OCI-M2 (cell line): ENCODE data around the gene SCUBE1.
"Not testable (repeated sequence)": the region's sequence is repeated elsewhere in the genome, so short reads cannot be mapped to it uniquely, and the experiment has no call there.

Experiments
- DNase-seq: peaks from one replicate; lab custom pipeline; 2025; ENCODE audit not compliant: unreplicated experiment; lab: John Stamatoyannopoulos, UW

SCUBE1 gene

DNA sequence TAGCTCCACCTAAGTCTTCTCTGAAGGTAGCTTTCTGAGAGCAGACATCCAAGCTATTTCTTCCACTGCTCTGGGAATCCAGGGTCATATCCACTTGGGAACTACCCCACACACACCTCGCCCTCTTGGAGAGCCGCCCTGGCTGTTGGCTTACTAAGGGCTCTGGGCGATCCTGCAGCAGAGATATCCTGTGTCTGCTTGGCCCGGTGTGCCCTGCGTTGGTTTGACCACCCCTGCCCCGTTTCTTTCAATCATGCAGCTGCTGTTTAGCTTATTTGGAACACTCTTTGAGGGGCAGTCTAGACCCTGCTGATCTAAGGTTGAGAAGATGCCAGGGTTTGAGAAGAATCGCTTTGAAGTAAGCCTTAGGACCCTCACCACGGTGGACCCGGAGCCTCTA is 17.4 kb upstream of the SCUBE1 start:
- DNase-seq: no peak

DNA sequence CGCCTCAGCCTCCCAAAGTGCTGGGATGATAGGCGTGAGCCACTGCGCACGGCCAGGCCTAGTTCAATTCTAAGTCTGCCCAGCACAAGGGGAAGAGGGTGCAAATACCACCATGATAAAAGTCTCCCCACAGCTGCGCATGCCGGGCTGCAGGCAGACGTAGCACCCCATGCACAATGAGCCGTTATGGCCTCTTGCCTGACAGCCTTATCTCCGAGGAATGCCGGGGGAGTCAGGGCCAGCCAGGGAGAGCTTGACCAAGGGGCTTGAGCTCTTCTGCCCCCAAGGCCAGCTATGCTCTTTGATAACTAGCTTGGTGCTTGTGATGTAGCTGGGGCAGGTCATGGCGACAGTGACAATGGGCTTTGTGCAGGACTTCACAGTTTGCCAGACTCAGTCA is 13.7 kb upstream of the SCUBE1 start:
- DNase-seq: no peak

DNA sequence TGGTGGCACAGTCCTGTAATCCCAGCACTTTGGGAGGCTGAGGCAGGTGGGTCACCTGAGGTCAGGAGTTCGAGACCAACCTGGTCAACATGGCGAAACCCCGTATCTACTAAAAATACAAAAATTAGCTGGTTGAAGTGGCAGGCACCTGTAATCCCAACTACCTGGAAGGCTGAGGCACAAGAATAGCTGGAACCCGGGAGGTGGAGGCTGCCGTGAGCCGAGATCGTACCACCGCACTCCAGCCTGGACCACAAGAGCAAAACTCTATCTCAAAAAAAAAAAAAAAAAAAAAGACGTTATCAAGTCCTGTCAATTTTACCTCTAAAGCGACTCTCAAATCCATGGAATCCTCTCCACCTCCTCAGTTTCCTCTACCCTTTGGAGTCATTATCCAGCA is 12.5 kb upstream of the SCUBE1 start:
- not testable (repeated sequence) for DNase-seq

DNA sequence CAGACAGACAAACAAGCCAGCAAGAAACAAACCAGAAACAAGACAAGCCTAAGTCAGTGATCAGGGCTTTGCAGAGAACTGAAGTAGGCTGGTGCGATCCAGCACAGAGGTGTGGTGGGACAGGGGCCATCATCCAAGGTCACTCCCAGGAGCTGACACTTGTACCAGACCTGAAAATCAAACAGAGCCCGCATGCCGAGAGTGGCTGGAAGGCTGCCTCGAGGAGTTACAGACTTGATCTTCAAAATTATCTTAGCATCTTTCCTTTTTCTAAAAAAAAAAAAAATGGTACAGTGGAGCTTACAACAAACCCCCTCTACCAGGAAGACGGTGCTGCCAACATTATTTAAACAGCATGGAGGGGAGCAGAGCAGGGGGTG is 8.8 kb upstream of the SCUBE1 start:
- DNase-seq: no peak

- DNase-seq: no peak
Observed at GRCh38 chr22:43349636-43350035, 6.5 kb upstream of the SCUBE1 start.

DNA sequence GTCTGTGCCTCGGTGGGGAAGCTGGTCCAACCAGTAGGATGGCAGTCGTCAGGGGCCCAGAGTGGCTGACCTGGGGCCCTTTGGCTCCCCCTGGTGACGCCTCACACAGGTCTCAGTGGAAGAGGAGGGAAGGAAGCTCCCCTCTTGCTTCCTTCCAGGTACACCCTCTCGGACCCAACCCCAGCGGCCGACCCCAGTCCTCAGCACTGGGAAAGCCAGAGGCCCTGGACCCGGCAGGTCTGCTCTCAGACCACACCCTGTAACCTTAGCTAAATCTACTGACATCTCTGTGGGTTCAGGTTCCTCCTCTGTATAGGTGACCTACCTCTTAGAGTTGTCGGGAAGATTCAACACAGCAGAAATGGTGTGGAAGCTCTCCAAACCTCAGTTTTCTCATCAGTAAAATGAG is 3.4 kb upstream of the SCUBE1 start:
- DNase-seq: no peak

DNA sequence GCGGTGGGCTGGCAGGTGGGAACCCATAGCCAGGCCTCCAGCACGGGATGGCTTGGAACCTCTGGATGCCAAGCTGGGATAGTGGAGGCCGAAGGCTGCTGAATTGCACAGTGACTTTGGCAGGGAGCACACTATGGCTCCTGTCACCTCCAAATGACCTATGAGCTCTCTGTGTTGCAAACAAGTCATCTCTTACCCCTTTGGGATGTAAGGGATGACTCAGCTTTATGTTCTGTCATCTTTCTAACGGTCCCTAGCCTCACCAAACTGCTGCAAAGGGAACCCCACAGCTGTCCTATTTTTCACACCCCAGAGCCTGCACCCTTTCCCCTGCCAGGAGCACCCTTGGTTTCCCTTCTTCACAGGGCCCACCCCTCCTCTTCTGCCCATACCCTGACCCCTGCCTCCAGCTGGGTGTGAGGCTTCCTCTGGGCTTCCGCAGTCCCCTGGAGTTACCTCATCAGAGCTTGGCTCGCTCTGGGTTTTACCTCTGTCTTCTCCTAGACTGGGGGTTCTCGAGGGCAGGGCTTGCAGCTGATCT is 2.7 kb upstream of the SCUBE1 start:
- no peak for DNase-seq

DNA sequence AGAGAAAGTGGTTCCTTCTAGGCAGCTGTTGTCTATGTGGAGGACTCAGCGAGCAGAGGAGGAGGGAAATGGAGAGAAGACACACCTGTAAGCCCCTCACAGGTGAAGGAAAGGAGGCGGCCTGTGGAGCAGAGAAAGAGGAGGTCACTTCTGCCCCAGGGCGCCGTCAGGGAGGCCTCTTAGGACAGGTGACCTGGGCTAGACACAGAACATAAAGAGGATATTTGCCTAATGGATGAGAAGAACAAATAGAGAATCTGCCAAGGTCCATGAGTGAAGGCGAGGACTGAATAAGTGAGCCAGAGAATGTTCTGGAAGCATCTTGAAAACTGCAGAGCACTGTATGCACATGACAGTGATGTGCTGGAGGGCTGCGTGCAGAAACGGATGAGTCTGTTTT is 2.2 kb upstream of the SCUBE1 start:
- DNase-seq: no peak

- no peak for DNase-seq
Observed at GRCh38 chr22:43344520-43344787, 1.3 kb upstream of the SCUBE1 start.

DNA sequence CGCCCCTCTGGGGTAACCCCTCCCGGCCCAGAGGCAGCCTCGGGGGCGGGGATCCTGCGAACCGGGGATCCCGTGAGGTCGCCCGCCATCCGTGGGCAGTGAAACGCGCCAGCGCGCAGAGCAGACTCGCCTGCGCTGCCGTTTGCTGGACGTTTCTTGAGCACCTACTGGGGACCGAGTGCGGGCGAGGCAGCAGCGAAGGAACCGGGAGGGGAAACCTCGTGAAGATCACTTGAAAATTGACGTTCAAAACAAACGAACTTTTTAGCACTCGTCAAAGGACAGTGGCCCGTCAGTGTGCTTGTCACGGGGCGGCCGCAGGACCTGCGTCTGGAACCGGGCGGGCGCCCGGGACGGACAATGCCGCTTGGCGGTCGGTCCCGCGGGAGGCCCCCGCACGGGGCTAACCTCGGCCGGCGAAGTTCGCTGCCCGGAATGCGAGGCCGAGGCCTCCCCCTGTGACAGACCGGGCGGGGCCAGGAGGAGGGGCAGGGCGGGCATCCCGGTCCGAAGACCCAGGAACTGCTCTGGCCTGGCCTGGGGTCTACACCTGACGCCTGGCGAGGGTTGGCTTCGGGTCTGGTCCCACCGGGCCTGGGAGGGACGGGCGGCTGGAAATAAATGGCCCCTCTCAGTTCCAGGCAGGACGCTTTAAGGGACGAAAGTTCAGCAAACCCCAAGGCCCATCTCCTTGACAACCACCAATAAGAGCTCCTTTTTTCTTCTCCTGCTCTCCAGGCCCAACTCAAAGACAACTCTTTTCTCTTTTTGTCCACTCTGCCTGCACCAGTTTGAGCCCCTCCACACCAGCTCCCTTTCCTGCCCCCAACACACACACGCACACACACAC is 723 bp upstream of the SCUBE1 start:
- no peak for DNase-seq

DNA sequence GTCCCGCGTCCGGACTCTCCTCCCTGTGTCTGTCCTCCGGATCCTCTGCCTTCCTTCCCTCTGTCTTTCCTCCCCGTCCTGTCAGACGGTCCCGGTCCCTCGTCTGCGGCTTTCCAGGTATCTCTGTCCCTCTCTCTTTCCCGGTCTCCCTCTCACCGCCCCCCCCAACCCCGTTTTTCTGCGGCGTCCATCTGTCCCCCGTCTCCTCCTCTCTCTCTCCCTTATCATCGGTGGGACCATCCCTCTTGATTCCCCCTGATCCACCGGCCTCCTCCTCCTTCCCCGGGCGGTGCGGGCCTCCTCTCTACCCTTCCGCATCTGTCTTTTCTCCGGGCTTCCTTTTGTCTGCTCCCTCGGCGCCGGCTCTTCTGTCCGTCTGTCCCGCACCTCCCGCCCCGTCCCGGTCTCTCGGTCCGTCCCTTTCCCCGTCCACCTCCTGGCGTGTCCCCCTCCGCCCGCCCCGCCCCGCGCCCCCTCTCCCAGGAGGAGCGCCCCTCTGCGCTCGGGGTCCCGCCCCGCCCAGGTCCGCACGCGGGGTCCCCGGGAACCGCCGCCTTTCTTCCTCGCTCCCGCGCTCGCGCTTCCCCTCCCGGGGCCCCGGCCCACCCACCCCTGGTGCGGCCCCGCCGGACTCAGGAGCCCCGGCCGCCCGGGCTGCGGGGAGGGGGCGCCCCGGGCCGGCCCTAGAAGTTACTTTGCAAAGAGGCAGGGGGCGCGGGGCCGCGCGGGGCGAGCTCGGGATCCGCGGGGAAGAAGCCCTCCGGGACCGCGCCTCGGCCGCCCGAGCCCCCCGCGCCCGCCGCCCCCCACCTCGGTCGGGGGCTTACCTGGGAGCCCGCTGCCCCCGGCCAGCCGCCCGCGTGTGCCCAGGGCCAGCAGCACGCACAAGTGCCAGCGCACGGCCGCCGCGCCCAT is 568 bp downstream of the SCUBE1 start:
- DNase-seq: no peak

GRCh38 chr22:43341565-43341964 is 1.6 kb downstream of the SCUBE1 start:
- DNase-seq: no peak

DNA sequence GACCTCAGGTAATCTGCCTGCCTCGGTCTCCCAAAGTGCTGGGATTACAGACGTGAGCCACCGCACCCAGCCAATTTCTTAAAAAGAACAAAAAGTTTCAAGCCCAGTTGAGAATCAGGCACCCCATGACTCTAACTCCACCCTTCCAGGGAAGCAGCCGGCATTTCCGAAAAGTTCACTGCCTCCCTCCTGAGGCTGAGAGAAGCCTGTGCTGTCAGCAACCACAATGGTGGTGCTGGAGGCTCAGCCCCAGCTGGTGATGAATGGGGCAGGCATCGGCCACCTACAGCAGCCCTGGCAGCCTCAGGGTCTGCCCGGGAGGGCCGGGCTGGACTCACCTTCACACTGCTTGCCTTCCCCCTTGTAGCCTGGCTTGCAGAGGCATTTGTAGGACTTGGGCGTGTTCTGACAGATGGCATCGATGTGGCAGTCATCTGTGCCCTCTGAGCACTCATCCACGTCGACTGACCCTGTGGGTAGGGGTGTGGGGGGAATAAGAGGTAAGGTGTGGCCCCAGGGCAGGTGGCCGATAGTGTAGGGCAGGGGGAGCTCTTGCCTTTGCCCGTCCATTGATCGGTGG is 4.3 kb downstream of the SCUBE1 start:
- no peak for DNase-seq

DNA sequence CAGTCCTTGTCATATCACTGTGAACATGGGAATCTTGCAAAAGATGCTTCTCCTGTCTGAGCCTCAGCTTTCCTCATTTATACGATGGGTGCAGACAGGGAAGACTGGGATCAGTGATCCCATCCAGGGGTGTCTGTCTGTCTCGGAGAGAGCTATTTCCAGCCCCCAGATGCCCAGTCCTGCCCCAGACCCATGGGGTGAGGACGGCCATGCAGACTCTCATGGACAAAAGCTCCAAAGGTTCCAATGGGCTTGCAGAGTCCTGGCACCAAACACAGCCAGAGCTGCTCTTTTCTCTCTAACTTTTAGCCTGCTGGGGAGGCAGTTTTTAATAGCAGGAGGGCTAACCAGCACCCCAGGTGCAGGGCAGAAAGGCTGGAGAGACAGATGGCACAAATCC is 5.2 kb downstream of the SCUBE1 start:
- no peak for DNase-seq

DNA sequence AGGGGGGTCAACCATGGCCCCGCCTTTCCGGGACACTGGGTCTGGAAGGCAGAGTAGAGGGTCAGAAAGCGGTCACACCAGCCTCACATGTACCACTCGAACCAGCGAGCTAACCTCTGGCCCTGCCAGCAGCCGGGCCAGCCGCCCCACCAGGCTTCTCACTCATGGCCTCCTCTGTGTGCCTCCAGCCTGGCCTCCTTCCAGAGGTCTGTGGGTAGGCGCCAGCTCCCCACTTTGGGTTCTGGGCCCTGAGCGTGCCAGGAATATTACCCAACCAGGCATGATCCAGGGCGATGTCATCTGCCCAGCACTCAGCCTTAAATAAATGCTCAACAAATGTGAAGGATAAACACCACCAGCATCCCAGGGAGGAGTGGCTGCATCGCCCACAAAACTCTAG is 5.8 kb downstream of the SCUBE1 start:
- DNase-seq: no peak

DNA sequence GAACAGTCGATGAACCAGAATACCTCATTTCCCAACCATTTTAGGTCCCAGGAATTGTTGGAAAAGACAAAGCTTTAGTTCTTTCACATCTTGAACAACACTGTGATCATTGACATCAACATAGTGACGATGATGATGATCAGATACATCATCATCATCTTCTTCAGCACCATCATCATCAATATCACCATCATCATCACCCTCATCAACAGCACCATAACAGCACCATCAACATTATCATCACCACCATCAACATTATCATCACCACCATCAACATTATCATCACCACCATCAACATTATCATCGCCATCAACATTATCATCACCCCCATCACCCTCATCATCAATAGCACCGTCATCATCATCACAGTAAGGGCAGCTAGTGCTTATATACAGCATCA is 8.8 kb downstream of the SCUBE1 start:
- no peak for DNase-seq

- DNase-seq: no peak
Observed at GRCh38 chr22:43333978-43334377, 9.2 kb downstream of the SCUBE1 start.

- no peak for DNase-seq
Observed at GRCh38 chr22:43333156-43333555, 10.0 kb downstream of the SCUBE1 start.

GRCh38 chr22:43331698-43332097 is 11.5 kb downstream of the SCUBE1 start:
- no peak for DNase-seq

DNA sequence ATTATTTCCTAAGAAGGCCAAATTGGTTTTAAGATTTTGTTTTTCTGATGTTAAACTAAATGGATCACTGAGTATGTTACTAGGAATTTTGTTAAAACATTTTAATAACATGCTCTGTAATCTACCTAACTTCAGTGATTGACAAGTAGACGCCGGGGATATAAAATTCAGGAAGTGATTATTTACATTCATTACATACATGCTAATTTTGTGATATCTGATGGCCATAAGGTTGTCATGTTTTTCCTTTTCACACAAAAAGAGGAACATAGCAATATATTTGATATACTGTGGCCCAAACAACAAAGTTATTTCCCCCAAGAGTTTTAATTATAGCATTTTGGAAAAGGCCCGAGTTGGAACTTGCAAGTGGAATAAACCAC is 12.1 kb downstream of the SCUBE1 start:
- DNase-seq: no peak

DNA sequence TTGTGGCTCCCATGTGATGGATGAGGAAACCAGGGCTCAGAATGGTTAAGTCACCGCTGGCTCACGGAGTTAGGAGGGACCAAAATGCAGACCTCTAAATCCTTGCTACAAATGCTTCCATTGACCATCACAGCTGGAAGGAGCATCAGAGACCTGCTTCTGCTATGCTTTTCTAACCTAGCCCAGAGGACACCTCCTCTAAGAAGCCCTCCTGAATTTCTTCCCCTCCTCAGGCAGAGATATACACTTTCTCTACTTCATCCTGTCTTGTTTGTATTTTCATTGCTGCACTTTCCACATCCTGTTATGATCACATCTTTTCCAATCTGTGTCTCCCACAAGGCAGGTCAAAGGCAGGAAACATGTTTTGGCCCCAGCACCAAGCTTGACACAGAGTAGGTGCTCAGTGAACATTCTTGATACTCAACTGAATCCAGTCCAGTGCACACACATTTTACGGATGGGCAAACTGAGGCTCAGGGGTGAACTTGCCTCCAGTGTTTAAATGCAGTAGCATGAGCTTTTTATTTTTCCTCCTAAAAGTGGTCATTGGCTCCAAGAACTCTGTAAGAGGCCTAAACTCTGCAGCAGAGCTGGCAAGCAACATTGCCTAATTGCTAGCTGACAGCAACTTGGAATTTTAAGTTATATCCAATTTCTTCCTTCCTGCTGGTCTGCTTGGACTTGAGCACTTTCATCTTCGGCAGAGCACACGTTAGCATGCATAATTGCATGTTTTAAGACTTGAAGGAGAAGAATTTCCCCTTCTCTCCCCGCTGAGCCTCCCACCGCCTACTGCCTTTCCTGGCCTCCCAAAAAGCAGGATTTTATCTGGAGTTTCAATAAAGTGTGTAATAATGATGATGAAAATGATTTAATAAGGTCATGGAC is 12.7 kb downstream of the SCUBE1 start:
- no peak for DNase-seq
